SHP77 treated with DMSO at 0.1 percent for 48 hours (cell line): ENCODE measurements around the gene MAP4K4.

ENCODE experiments used
- DNase-seq: peaks from one replicate; lab custom pipeline; 2025; lab: John Stamatoyannopoulos, UW

Gene MAP4K4

GRCh38 chr2:101870444-101870843 lies 172.9 kb downstream of the MAP4K4 start:
- DNase-seq: no peak

GRCh38 chr2:101871480-101871879 lies 174.0 kb downstream of the MAP4K4 start:
- no peak for DNase-seq

- DNase-seq: no peak
Measured at GRCh38 chr2:101872480-101872879, 175.0 kb downstream of the MAP4K4 start.

- no peak for DNase-seq
Measured at GRCh38 chr2:101873543-101873942, 176.0 kb downstream of the MAP4K4 start.

- DNase-seq: no peak
Measured at GRCh38 chr2:101874069-101874468, 176.6 kb downstream of the MAP4K4 start.

- DNase-seq: no peak
Measured at GRCh38 chr2:101879466-101879865, 182.0 kb downstream of the MAP4K4 start.

- DNase-seq: no peak
Measured at GRCh38 chr2:101881131-101881530, 183.6 kb downstream of the MAP4K4 start.

- no peak for DNase-seq
Measured at GRCh38 chr2:101882769-101883307, 185.3 kb downstream of the MAP4K4 start.

GRCh38 chr2:101883860-101884259 lies 186.4 kb downstream of the MAP4K4 start:
- DNase-seq: no peak

- DNase-seq: no peak
Measured at GRCh38 chr2:101884423-101884822, 186.9 kb downstream of the MAP4K4 start.

GRCh38 chr2:101887328-101887727 lies 189.8 kb downstream of the MAP4K4 start:
- no peak for DNase-seq

GRCh38 chr2:101889460-101890098 lies 192.1 kb downstream of the MAP4K4 start:
- no peak for DNase-seq

GRCh38 chr2:101892377-101892776 lies 194.9 kb downstream of the MAP4K4 start:
- no peak for DNase-seq

- no peak for DNase-seq
Measured at GRCh38 chr2:101893681-101894381, 196.3 kb downstream of the MAP4K4 start.

- DNase-seq: no peak
Measured at GRCh38 chr2:101895039-101895438, 197.5 kb downstream of the MAP4K4 start.

GRCh38 chr2:101895819-101896322 lies 198.4 kb downstream of the MAP4K4 start:
- no peak for DNase-seq

GRCh38 chr2:101897301-101897700 lies 199.8 kb downstream of the MAP4K4 start:
- no peak for DNase-seq

- no peak for DNase-seq
Measured at GRCh38 chr2:101899265-101899664, 201.8 kb downstream of the MAP4K4 start.

- no peak for DNase-seq
Measured at GRCh38 chr2:101899871-101900270, 202.4 kb downstream of the MAP4K4 start.

- DNase-seq: no peak
Measured at GRCh38 chr2:101900375-101900774, 202.9 kb downstream of the MAP4K4 start.

GRCh38 chr2:101901241-101901640 lies 203.7 kb downstream of the MAP4K4 start:
- DNase-seq: no peak

GRCh38 chr2:101902169-101902568 lies 204.7 kb downstream of the MAP4K4 start:
- no peak for DNase-seq

GRCh38 chr2:101904916-101905315 lies 207.4 kb downstream of the MAP4K4 start:
- DNase-seq: no peak
